RPMI7951 (cell line): ENCODE measurements around the gene SNN. TPM values are rescaled to one million over a fixed set of nuclear protein-coding genes. Genes with fewer than 3 reads are reported as not detected.

ENCODE experiments used
- DNase-seq: peaks from one replicate; pipeline ENCODE4 v3.0.0-alpha.2; 2012; ENCODE audit warnings: low read depth
- total RNA-seq: library from RNA; depleted of rRNA; stranded (reverse); fragments of >200 nt; shearing (Covaris generic); gene quantifications from 2 replicates; pipeline ENCODE4 v1.2.3, GENCODE V29; 2014; rRNA removed

SNN gene
- total RNA-seq, 1 experiment from 2014 or later: 7.1 TPM

- no peak for DNase-seq
Measured at GRCh38 chr16:11727796-11728543, 59.7 kb downstream of the SNN start.

Other genes with a start within 250 kb of the SNN start
- 26.5 and 28.1 TPM in 2 replicates for gene LITAF, start 81.5 kb upstream of the SNN start, total RNA-seq
- gene TXNDC11, start 74.4 kb downstream of the SNN start, total RNA-seq: 18.8 and 21.7 TPM in 2 replicates
- 22.1 and 32.4 TPM in 2 replicates for gene ZC3H7A, start 128.8 kb downstream of the SNN start, total RNA-seq
- gene RSL1D1, start 183.1 kb downstream of the SNN start, total RNA-seq: 118 and 137 TPM in 2 replicates
- gene GSPT1, start 247.5 kb downstream of the SNN start, total RNA-seq: 77.2 and 102 TPM in 2 replicates